Stimulated activated naive CD8-positive, alpha-beta T cell treated with anti-CD3 and anti-CD28 coated beads, Interleukin-15, amount 100 ng/mL, for 72 hours (primary cell): Measurements from ENCODE around the gene FDX2.

ENCODE experiments used
- ATAC-seq: fragments of 150-1000 bp; cut with Tn5 transposase; 2 replicates; pipeline ENCODE4 v1.10.0; 2021; ENCODE audit warnings: mild to moderate bottlenecking, moderate library complexity
- DNase-seq, 2 donors: peaks; one replicate each; pipeline ENCODE4 v3.0.0; 2021 to 2022
- H3K27ac Mint-ChIP-seq, 2 donors: one replicate each; pipeline ENCODE4 v1.8.0; 2022; ENCODE audit warnings: mild to moderate bottlenecking in 2 of 2, mixed read lengths in 2 of 2, moderate library complexity in 2 of 2
- H3K27me3 Mint-ChIP-seq: one replicate; pipeline ENCODE4 v1.8.0; 2022; ENCODE audit warnings: mixed read lengths
- H3K4me1 Mint-ChIP-seq: one replicate; pipeline ENCODE4 v1.8.0; 2022; ENCODE audit warnings: mild to moderate bottlenecking, mixed read lengths
- H3K4me3 Mint-ChIP-seq, 2 donors: one replicate each; pipeline ENCODE4 v1.8.0; 2022; ENCODE audit warnings: mild to moderate bottlenecking in 2 of 2, mixed read lengths in 2 of 2, moderate library complexity in 1 of 2
- H3K9me3 Mint-ChIP-seq, 2 donors: one replicate each; pipeline ENCODE4 v1.8.0; 2022; ENCODE audit warnings: mixed read lengths in 2 of 2

The FDX2 gene

DNA sequence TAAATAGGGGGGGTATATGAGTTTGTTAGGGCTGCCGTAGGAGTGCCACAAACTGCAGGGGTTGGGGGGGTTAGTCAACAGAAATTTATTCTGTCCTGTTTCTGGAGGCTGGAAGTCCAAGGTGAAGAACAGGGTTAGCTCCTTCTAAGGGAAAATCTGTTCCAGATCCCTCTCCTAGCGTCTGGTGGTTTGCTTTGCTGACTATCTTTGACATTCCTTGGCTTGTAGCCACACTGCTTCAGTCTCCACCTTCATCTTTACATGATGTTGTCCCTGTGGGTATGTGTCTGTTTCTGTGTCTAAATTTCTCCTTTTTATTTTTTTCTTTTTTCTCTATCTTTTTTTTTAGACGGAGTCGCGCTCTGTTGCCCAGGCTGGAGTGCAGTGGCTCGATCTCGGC is 53.0 kb downstream of the FDX2 start:
- Mint-ChIP-seq H3K4me1 (peaks cover 39% of the 10 kb centered on the region), H3K27me3 (no peaks in the 10 kb centered on the region), H3K27ac (peak overlapping the region in 1 of 2 donors; percentile 19), H3K4me3 (no peak overlapping the region), H3K9me3 (no peaks in the 10 kb centered on the region)
- ATAC-seq (no peak), DNase-seq (no peak)

DNA sequence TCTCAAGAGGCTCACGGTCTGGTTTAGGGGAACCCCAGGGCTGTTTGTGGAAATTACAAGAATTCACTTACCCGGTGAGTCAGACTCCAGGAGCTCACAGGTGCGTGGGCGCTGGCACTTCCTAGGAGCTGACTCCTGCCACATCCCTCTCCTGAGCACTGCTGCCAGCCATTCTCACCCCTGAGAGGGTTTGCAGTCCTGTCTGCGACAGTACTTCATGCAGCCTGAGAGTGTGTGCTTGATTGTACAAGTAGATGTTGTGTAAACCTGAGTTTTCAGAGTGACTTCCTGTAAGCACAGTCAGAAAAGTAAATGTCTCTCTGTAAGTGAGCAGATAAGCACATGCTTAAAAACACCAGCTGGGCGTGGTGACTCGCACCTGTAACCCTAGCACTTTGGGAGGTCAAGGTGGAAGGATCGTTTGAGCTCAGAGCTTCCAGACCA is 55.7 kb downstream of the FDX2 start:
- ATAC-seq (peak; percentile 77), DNase-seq (peak; percentile 34 to 49)
- H3K9me3 Mint-ChIP-seq: no peaks in the 10 kb centered on the region
- peak overlapping the region; percentile 58 to 66 for H3K4me3 Mint-ChIP-seq
- no peaks in the 10 kb centered on the region for H3K27me3 Mint-ChIP-seq
- H3K4me1 Mint-ChIP-seq: peaks cover 48% of the 10 kb centered on the region
- peak overlapping the region; percentile 62 to 71 for H3K27ac Mint-ChIP-seq
